Stimulated activated CD8-positive, alpha-beta memory T cell treated with anti-CD3 and anti-CD28 coated beads, Interleukin-4, amount 100 ng/mL, for 48 hours (primary cell): ENCODE data around the gene JAG1.

Experiments used
- DNase-seq: peaks from one replicate; pipeline ENCODE4 v3.0.0-alpha.2; 2020

Gene JAG1

DNA sequence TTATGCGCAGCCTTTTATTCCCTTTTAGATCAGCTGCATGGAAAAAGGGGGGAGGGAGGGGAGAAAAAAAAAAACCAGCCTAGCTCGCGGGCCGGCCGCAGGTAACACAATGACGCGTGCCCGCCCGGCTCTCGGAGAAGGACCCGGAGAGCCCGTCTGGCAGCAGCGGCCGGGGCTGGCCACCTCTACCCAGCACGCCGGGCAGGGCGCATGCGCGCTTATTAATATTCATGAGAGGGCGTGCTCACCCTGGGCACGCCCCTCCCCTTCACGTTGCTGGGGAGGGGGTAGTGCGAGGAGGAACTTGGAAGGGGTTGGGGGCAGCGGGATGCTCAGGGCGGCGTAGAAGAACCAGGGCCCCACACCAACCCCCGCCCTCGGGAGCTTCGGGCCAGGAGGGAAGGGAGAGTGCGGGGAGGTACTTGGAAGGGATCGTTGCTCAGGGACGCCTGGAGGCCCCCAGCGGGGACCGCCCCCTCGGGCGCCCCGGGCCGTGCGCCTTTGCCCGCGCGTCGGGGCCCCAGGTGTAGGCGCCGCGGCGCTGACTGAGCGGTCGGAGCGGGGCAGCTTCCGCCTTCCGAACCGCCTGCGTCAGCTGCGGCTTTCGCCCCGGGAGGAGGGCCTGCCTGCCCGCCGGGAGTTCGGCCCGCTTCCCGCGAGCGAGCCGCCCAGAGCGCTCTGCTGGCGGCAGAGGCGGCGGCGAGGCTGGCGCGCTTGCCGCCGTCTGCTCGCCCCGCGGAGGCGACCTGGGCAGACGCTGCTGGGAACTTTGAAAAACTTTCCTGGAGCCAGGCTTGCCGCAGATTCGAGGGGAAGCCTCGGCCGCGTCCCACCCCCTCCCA lies at the start of gene JAG1:
Gene JAG1 (minus strand): TSS at position 158 of the 842 bp plus-strand sequence. CDS start 469 bp downstream, outside the sequence.
- DNase-seq, result peak; percentile 80

DNA sequence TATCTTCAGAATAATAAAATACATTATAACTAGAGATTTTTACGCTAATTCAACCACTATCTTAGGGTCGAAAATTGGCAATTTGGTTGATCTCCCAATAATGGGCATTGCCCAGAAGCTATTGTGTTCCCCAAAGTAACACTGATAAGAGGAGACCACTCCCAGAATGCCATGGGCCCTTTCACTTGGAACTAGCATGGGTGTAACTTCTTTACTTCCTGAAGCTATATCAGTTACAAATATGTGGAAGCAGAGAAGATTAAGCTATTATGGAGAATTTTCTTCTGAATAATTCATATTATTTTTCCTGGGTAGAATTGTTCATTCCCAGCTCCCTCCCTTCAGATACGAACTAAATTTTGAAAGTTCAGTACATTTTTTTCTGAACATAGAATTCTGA lies 48.2 kb upstream of the JAG1 start:
- no peak for DNase-seq

DNA sequence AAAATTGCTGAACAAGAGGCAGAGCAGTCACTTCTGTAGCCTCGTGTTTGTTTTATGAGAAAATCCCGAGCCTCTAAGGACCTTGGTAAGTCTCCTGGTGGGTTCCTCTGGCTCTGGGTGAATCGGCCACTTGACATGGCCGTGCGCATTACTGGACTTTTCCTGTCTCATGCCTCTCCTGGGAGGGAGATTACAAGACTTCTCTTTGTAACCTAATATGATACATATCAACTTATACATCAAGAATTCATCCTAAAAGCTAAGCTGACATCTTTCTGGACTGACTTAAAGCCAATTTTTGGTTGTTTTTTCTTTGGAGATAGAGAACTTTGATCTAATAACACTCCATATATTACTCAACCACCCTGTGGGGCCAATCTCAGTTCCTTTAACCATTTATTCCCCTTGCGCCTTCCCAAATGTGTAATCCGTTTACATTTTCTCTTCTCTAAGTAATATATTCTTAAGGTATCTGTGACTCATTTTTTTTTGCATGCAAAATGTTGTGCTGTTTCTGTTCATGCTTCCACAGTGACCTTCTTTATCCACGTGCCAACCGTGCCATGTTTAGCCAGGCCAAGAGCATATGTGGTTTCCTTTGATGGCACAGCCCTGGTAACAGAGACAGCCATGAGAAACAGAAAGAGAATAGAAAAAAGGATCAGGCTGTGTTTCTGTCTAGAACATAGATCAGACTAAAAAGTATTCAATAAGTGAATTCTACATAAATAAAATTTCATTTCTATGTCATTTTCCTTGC lies 47.5 kb upstream of the JAG1 start:
- no peak for DNase-seq

DNA sequence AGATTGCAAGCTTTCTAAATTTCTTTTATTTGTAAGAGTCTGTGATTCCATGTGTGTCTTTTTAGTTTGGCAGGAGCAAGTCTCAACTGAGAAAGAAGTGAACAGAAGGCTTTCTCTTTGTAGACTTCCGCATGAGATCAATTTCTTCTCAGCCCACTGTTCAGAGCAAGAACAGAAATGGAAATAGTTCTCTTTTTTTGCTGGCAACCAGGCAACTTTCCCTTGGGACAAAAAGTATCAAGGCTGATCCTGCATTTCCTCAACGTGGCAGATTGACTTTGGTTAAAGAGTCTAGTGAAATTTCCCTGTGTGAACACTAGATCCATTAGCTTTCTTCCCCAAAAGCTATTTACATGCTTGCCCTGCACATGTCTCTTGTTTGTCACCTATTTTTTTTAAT lies 46.8 kb upstream of the JAG1 start:
- no peak for DNase-seq

DNA sequence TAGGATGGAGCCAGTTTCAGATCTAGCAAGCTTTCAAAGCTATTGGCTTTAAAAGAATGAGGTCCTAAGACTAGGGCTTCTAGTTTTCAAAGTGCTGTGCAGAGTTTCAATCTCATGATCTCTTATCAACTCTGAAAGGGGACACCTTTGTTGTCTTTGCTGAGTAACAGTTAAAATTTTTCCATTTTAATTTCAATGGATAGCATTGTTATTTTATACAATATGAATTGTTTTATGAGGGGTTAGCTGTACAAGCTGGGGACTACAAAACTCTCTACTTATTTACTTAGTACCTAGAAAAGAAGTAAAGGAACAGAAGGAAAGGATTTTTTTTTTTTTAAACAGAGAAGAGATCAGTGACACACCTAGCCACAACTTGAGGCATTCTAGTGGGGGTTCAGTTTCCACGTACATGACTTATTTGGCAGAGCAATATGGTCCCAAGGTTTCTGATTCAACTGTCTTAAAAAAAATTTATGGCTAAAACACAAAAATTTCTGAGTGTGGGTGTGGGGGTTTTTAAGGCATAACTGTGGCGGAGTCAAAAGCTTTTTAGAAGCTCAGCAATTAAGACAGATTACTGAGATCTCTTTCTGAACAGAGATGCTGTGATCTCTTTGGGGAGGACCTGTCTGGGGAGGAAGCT lies 46.1 kb upstream of the JAG1 start:
- DNase-seq, result no peak

DNA sequence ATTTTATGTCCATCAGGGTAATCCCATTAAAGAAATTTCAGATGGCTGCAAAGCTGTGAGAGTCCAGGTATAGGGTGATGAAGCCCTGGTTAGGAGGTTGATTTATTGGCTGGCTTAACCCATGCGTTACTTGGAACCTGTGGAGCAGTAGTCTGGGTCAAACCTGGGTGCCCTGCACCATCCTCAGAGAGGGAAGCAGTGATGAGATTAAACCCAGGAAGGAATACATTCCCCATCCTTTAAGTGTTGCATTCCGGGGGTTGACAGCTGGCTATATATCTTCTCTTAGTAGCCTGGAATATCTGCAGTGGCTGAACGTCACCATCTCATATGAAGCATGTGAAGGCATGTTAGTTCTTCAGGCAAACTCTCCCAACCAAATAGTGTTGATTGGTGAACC lies 44.9 kb upstream of the JAG1 start:
- DNase-seq, result no peak

DNA sequence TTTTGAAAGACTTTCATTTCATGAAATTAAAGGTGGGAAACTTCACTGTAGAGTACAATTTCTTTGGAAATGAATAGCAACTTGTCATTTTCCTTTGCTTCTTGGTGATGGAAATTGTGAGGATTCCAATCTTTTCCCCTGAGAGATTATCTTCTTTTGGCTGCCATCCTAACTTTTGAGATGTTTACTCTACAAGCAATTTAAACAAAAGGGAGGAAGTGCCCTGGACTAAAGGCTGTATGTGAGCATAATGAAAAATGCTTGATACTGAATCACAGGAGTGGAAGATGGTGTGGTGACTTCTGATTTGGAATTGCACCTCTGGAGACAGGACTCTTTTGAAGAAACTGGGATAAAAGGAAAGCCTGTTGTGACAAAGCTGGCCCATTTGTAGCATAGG lies 43.1 kb upstream of the JAG1 start:
- DNase-seq, result no peak

DNA sequence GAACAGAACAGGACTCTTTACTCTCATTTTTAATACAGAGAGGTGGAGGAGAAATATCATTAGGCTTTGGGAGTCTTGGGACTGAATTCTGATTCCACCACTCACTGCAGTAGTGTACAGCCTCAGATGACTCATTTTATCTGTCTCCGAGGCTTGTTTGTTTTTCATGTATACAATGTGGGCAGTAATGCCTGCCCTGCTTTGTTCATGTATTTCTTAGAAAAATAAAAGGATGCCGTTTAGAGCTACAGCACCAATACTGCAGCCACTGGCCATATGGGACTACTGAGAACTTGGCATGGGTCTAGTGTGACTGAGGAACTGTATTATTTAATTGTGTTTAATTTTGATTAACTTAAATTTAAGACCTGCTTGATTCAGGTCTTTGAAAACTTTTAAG lies 41.2 kb upstream of the JAG1 start:
- DNase-seq, result no peak

DNA sequence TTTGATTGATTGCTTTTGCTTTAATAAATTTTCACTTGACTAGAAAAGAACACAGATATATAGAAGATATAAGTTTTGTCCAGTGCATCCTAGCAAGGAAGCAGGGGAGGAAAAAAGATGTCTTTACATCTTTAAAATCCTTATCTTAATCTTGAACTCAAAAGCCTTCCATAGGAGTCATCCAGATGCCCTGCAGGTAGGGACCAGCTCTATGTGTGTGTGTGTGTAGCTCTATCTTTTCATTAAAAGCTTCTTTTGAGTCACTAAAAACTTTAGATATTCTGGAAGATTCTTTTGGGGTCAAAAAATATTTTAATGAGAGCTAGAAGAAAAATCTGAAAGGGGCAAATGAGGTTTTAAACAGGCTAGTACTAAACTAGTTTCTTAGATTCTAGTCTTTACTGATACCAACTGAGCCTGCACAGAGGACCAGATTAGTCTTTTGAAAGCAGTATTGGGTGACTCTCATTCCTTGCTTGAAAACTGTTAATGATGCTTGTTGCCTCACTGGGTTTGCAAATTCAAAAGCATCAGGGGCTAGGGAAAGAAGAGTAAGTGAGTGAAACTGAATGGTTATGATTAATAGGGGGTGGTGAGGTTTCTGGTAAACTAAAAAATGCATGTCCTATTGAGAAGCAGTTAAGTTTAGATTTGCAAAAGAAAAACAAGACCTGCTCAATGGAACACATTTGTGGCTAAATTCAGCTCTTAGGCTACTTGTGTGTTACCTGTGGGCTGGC lies 40.6 kb upstream of the JAG1 start:
- no peak for DNase-seq

DNA sequence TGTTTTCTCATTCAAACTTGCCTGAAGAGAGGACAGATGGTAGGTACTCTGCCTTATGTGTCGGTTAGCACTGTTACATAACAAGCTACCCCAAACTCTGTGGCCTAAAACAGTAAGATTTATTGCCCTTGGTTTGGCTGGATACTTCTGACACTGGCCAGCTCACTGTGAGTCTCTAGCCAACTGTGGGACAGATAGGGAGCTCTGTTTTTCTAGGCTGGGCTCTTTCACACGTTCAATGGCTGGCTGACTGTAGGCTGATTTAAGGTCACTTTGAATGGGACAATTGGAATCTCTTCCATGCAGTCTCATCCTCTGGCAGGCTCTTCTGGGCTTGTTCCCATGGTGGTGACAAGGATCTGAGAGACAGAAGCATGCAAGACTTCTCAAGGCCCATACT lies 39.4 kb upstream of the JAG1 start:
- no peak for DNase-seq

DNA sequence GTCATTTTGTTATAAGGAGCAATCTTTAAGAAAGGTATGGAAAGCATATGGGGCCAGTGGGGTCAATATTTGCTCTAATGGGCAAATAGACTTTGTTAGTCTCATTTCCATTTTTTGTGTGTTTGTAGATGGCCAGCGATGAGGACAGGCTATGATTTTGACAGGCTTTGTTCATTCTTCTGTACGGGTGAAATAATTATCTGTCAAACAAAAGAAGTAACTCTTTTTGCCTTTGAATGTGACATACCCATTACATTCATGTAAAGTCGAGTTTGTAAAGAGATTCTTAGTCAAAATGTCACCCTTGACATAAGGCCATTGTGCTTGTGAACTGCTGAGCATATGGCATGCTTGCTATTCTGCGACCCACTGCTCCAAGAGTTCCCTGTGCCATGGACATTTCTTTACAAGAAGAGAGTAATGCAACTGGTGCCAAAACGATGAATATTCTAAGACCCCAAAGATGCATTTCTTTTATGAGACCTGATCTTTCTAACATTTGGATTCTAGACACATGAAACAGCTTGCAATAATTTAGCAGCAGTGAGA lies 38.2 kb upstream of the JAG1 start:
- no peak for DNase-seq

DNA sequence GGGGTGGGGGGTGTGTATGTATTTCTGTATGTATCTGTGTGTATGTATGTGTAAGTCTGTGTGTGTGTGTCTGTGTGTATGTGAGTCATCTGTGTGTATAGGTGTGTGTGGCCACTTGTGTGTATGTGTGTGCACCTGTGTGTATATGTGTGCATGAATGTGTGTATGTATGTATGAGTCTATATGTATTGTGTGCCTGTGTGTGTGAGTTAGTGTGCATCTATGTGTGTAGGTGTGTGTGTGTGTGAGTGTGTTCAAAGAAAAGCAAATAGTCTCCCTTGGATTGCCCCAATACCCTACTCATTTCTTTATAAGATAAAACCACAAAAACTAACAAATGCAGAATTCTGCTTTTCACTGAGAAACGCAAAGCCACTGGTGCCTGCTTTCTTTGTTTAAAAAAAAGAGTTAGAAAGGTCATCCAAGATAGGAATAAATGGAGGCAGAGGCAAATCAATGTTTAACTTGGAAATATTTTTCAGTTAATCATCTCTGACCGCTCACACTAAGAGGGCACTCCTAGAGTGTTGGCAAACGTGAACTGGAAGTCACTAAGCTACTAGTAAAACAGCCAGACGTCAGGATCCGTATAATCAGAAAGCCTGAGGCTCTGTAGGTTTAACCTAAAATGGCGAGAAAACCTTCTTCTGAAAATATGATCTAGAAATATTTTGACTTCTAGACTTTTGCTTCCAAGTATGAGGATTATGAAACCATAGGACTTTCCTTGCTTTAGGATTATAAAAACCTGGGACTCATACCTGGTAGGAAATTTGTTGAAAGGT lies 37.4 kb upstream of the JAG1 start:
- no peak for DNase-seq

DNA sequence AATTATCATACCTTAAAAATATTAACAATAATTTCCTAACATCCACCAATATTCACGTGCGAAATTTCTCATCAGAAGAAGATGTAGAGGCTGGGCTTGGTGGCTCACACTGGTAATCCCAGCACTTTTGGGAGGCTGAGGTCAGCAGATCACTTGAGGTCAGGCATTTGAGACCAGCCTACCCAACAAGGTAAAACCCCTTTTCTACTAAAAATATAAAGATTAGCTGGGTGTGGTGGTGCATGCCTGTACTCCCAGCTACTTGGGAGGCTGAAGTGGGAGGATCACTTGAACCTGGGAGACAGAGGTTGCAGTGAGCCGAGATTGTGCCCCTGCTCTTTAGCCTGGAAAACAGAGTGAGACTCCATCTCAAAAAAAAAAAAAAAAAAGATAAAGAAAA lies 36.1 kb upstream of the JAG1 start:
- DNase-seq, result no peak

DNA sequence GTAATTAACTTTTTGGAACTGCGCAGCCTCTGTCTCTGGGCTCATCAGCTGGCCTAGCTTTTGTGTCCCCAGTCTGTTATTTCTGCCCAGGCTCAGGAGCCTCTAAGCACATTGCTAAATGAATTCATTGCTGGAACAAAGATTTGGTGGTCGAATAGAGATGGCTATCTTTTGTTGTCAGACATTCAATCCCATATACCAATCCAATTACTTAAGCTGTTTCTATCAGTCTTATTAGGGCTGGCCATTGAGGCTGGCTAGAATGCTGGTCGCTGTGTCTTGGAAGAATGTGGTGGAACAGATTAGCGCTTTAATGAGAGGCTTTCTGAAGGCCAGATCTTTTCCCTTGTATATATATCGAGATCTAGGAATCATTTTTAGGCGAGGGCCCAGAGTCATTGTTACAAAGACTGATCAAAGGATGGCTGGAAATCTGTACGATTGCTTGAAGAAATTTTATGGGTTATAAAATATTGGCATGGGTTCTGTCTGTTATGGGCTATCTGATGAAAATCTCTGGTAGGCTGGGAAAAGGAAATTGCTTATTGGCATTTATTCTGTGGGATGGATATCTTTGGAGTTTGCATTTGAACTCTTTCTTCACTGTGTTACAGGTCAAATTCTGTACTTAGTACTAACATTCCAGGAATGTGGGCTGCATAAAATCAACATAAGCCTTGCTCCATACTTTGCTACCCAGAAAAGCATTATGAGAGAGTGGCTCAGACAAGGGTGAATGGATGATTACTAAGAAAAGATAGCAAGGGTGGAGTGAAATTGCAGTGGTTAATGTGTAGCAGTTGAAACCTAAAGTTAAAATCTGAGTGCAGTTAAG lies 34.8 kb upstream of the JAG1 start:
- no peak for DNase-seq

DNA sequence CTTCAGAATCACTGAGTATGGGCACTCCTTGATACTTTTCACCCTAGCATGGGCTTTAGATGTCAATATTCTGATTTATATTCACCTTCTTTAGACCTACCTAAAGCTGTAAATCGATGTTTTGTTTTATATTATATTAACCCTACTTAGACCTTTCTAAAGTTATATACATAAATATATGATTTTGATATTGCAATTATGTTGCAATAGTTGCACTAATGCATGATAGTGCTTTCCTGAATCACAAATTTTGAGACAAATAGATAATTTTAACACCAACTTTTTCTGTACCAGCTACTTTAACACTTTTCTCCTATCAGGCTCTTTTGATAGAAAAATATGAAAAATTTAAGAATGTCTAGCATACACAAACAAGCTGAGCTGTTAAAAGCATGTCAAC lies 34.0 kb upstream of the JAG1 start:
- no peak for DNase-seq

DNA sequence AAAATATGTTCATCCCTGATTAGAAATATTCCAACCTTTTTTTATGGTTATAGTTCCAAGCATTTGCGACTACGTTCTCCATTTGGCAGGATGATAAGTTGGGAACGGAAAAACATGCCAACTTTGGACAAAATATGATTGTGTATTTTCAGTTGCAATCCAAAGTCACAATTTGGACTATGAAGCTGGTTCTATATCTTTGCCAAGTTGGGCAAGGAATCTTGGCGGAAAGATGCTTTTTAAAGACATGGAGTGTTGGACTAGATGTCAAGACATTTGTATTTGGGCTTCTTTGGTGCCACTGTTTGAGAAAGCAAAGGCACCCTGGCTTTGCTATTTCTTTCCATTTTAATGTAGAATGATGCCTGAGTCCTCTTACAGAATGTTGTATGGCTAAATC lies 33.3 kb upstream of the JAG1 start:
- DNase-seq, result no peak

DNA sequence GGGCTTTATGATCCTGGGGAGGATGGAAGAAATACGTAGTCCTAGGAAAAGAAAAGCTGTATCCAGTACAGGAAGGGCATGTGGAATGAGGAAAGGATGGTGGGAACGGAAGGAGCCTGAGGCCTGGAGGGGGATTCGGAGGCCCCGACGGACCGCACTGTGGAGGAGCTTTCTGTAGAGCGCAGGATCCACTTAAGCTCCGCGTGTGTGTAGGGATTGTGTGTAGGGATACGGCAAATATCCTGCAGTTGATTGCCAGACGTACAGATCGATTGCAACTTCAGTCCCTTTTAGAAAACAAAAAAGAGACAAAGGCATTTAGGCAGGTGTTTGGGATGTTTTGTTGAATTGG lies 32.6 kb upstream of the JAG1 start:
- no peak for DNase-seq

DNA sequence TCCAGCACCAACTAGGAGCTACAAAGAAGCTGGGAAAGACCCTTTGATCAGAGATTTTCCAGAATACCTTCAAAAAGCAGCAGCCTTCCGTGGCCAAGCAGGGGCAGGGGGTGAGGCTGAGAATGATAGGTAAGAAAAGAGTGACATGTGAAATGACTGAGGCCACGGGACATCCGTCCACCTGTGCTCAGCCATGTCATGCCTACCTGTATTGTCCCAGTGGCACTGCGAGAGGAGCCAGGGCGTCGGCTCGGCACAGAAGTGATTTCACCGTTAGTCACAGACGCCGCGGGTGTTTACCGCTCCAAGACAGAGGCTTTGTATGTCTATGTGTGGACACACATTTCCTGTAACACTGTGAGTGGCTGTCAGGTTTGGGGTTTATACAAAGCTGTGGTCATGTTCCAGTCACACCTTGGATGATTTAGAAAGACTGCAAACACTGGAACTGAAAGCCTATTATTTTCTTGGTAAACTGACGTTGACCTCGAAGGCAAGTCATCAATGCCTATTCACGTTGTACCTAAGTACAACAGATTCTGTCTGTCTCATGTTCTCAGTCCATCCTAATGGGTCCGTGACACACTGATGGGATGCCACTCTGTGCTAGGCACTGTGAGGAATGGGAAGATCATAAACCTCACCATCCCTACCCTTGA lies 32.1 kb upstream of the JAG1 start:
- DNase-seq, result no peak

DNA sequence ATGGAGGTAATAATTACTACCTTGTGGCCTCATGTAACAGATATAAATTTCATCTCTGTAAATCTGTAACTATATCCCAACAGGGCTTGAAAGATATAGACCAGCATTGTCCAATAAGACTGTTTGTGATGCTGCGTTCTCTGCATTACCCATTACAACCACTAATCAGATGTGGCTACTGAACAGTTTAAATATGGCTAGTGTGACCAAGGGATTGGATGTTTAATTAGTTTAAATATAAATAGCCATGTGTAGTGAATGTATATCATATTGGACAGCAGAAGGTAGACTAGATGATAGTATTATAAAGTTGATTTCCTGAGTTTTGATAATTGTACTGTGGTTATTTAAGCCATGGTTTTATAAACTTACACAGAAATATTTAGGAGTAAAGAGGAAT lies 27.8 kb upstream of the JAG1 start:
- DNase-seq, result no peak

DNA sequence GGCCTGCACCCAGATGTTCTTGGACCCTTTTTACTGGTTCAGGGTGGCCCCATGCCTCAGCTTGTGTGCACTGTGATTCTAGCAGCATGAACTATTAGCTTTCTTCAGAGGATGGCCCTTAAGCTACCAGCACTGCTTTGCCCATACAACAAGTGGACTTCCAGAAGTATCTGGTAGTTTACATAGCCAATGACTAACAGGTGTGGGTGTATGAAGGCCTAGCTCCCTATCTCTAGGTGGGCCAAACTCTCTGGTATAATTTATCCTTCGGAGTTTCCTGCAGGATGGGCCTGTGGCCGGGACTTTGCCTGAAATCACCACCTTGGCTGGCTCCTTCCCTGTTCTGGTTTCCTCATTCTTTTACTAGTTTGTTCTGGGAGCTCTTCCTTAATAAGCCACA lies 26.1 kb upstream of the JAG1 start:
- no peak for DNase-seq

DNA sequence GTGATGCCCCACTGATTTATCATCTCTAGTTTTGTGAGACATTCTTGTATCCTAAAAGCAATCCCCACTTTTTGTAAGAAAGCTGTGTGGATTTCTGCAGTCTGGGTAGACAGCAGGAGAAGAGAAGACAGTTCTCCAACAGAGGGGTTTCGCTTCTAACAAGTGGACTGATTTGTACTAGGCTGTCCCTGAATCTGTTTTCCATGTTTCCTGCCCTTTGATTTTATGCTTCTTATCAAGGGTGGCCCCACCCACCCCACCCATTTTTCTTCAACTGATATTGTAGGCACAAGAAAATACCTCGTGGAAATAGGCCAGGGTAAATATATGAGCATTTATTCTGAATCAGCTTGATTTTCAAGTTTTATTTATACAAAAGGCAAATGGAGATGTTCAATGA lies 25.7 kb upstream of the JAG1 start:
- no peak for DNase-seq
